Heart right ventricle (tissue), 16 donors: ENCODE results near the gene ZNF609. TPM values are rescaled to one million over a fixed set of nuclear protein-coding genes. Genes with fewer than 3 reads are reported as not detected.

ENCODE experiments used
- ATAC-seq, 8 donors: fragments of 200-7000 bp; cut with Tn5 transposase; one replicate each; pipeline ENCODE4 v1.9.1; 2020; ENCODE audit warnings: mild to moderate bottlenecking in 8 of 8, moderate library complexity in 8 of 8, moderate number of reproducible peaks in 1 of 8
- DNase-seq, 2 donors: peaks; one replicate each; pipeline ENCODE4 v3.0.0-alpha.2; 2020
- H3K27ac ChIP-seq, 10 donors: fragments of 200-600 bp; sonication (generic) in 2 of 10; one replicate each; pipeline versions ENCODE4 v1.5.0 to v1.8.0; 2020 to 2022; ENCODE audit warnings: mild to moderate bottlenecking in 3 of 10
- H3K27me3 ChIP-seq, 7 donors: fragments of 200-600 bp; one replicate each; pipeline ENCODE4 v1.8.0; 2021 to 2022; ENCODE audit warnings: mild to moderate bottlenecking in 2 of 7
- H3K36me3 ChIP-seq, 9 donors: fragments of 200-600 bp; sonication (generic) in 1 of 9; one replicate each; pipeline versions ENCODE4 v1.5.0 to v1.8.0; 2020 to 2022; ENCODE audit warnings: mild to moderate bottlenecking in 2 of 9
- H3K4me1 ChIP-seq, 9 donors: fragments of 200-600 bp; sonication (generic) in 1 of 9; one replicate each; pipeline versions ENCODE4 v1.5.0 to v1.8.0; 2020 to 2022; ENCODE audit warnings: mild to moderate bottlenecking in 4 of 9
- H3K4me3 ChIP-seq, 10 donors: fragments of 200-600 bp; sonication (generic) in 2 of 10; one replicate each; pipeline versions ENCODE4 v1.5.0 to v1.8.0; 2020 to 2022; ENCODE audit warnings: mild to moderate bottlenecking in 7 of 10, moderate library complexity in 2 of 10
- H3K9me3 ChIP-seq, 11 donors: fragments of 200-600 bp in 10 of 11; sonication (generic) in 2 of 11; one replicate each; pipeline versions ENCODE4 v1.5.0 to v1.8.0; 2013 to 2022; ENCODE audit warnings: mild to moderate bottlenecking in 2 of 11, control low read depth in 1 of 11, moderate library complexity in 1 of 11
- WGBS, 2 donors: extraction: QIAGEN DNeasy Blood & Tissue Kit; methylation state at CpG; one replicate each; pipeline ENCODE4 v1.1.7; 2013; ENCODE audit warnings: inconsistent platforms in 1 of 2; 5-methylcytosine and 5-hydroxymethylcytosine counted together
- intact Hi-C, 10 donors: fragments of 100-400 bp; cut with DNase I; formaldehyde crosslinking; loops; one replicate each; pipeline versions ENCODE4 v1.11.1 to v1.14.2; 2022
- polyA plus RNA-seq, 2 donors: library from polyadenylated mRNA; stranded (reverse); fragments of 200-250 nt; gene quantifications; one replicate each; pipeline ENCODE4 v1.2.3, GENCODE V29; 2013
- total RNA-seq, 10 donors: library from RNA; stranded (reverse); fragmentation: NEBNext Ultra II Directional in 3 of 10; extraction: Animal tissue kit (Norgen Biotek cat#: 25700) in 3 of 10; gene quantifications; one replicate each; pipeline versions ENCODE4 v1.2.1 to v1.2.4, GENCODE V29; 2021 to 2023
- TF ChIP-seq, protein P1 (sequence below), 9 donors: fragments of 200-600 bp; sonication (generic) in 2 of 9; IDR thresholded peaks; one replicate each; pipeline versions ENCODE4 v1.5.0 to v1.8.0; 2021 to 2022; ENCODE audit warnings: antibody characterized with exemption in 9 of 9, mild to moderate bottlenecking in 5 of 9, moderate library complexity in 1 of 9
- donor health status: Arrhythmogenic right ventricular cardiomyopathy.
- donor health status: ischemic (EF 13 %, LVEDD 7.1; RV severe dilation, severe dysfunction).
- donor health status: healthy with polysubstance abuse.
- donor health status: DM: no; HTN: yes; CAD: no.
- donor health status: DM: no; HTN: no; CAD: no.
- donor health status: ischemic (EF 25% LVEDD 6.9; RV normal size, moderate dysfunction).
- donor health status: ischemic (EF 25% LVEDD 5.7; RV mildly dilated, moderate dysfunction).
- donor health status: healthy.
- donor health status: DM: yes; HTN: yes; CAD: no.
- donor health status: Ischemic cardiomyopathy.
- donor health status: ischemic (EF 35%, LVEDD 5.7; RV mildly dilated, moderate dysfunction).
- donor health status: nonischemic (EF 11% LVEDD 7.7; RV severe dilation, severe dysfunction).
- donor health status: DM: yes; HTN: yes; CAD: no.
- donor health status: PGD.
- donor health status: ischemic (EF 29% LVEDD 5.4; RV normal size, mild dysfunction).
- donor health status: nonischemic (EF 23%, LVEDD 6.1; RV moderate dilation, normal function).

The ZNF609 gene
- total and polyA plus RNA-seq, 12 donors = 4.0 to 19.2 (median 15.8) TPM

DNA sequence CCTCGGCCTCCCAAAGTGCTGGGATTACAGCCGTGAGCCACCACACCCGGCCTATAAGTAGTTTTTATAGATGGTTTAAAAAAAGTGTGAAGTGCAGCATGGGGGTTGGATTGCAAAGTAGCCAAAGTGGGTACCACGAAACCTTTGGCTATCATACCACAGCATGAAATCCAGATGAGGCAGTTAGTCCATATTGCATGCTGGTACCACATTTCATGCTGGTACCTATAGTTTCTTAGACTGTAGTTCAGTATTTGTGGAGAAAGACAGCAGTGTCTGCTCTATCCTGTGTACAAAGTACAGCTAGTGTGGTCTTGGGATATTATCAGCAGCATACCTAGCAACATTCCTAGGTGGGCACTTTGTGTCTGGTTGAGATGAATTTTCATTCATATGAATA, 11.8 kb downstream of the ZNF609 start:
- TF ChIP-seq, protein P1, sequence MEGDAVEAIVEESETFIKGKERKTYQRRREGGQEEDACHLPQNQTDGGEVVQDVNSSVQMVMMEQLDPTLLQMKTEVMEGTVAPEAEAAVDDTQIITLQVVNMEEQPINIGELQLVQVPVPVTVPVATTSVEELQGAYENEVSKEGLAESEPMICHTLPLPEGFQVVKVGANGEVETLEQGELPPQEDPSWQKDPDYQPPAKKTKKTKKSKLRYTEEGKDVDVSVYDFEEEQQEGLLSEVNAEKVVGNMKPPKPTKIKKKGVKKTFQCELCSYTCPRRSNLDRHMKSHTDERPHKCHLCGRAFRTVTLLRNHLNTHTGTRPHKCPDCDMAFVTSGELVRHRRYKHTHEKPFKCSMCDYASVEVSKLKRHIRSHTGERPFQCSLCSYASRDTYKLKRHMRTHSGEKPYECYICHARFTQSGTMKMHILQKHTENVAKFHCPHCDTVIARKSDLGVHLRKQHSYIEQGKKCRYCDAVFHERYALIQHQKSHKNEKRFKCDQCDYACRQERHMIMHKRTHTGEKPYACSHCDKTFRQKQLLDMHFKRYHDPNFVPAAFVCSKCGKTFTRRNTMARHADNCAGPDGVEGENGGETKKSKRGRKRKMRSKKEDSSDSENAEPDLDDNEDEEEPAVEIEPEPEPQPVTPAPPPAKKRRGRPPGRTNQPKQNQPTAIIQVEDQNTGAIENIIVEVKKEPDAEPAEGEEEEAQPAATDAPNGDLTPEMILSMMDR (IDR thresholded peaks at IDR 0.05) = no peak
- Histone ChIP-seq H3K4me3 (no peak overlapping the region), H3K36me3 (peaks cover 0 to 20% (median 0%) of the 10 kb centered on the region in 9 donors), H3K4me1 (peaks cover 0 to 15% (median 6%) of the 10 kb centered on the region in 9 donors), H3K9me3 (no peaks in the 10 kb centered on the region), H3K27ac (no peak overlapping the region), H3K27me3 (no peaks in the 10 kb centered on the region)
- DNase-seq (no peak), ATAC-seq (no peak)
- 97 to 99% methylated on average over 4 of the region's 4 CpGs for WGBS, 2 donors
- intact Hi-C loops = loop anchor here in 1 of 10 donors (5.0 kb wide), 1 partner anchor 1205 kb away; no protein-coding TSS in a partner anchor

DNA sequence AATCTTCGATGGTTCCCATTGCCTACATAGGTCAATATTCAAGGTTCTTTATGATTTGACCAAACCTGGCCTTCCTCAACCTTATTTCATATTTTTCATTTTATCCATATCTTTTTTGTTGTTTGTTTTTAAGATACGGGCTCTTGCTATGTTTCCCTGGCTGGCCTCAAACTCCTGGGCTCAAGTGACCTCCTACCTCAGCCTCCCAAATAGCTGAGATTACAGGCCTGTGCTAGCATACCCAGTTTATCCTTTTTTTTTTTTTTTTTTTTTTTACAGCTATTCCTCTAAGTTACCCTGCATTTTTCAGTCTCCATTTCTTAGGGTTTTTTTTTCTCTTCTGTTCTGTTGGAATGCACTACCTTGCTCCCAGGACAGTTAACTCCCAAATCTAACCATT, 14.5 kb downstream of the ZNF609 start:
- ATAC-seq = no peak
- H3K9me3 ChIP-seq = no peaks in the 10 kb centered on the region

DNA sequence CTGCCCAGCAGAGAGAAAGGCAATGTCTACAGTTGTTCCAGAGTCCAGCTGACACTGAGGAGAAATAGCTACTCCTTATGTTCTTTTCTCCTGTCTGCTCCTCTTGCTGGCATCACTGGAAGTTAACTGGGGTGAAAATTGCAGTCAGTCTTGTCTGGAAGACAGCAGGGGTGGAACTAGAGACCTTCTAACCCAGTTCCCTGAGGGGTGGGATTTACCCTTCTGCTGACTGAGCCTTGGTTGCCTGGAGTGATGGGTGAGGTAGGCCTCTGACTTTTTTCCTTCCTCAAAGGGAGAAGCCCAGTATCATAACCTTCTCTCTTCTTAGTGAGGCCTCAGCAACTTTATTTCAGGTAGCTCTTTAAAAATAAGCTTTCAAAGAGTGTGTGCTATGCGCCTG, 16.2 kb downstream of the ZNF609 start:
- Histone ChIP-seq H3K4me1 (peaks cover 0 to 17% (median 0%) of the 10 kb centered on the region in 9 donors), H3K9me3 (no peaks in the 10 kb centered on the region), H3K36me3 (peaks cover 0 to 15% (median 0%) of the 10 kb centered on the region in 9 donors), H3K4me3 (no peak overlapping the region), H3K27me3 (no peaks in the 10 kb centered on the region), H3K27ac (no peak overlapping the region)
- TF ChIP-seq, protein P1 (IDR thresholded peaks at IDR 0.05) = no peak
- DNase-seq (no peak), ATAC-seq (no peak)
- intact Hi-C loops = no loop called here
- WGBS, 2 donors = 93 to 97% methylated on average over 1 of the region's 1 CpG

More for the DNA sequence above, 14.5 kb downstream of the ZNF609 start:
- no peak overlapping the region for H3K4me3 ChIP-seq
- H3K27me3 ChIP-seq = no peaks in the 10 kb centered on the region
- WGBS, 2 donors = 98 to 99% methylated on average over 2 of the region's 2 CpGs
- intact Hi-C loops = loop anchor here in 1 of 10 donors (5.0 kb wide), 1 partner anchor 1208 kb away; no protein-coding TSS in a partner anchor
- H3K36me3 ChIP-seq = peaks cover 0 to 26% (median 0%) of the 10 kb centered on the region in 9 donors
- no peak overlapping the region for H3K27ac ChIP-seq
- H3K4me1 ChIP-seq = peaks cover 0 to 10% (median 0%) of the 10 kb centered on the region in 9 donors
- TF ChIP-seq, protein P1 (IDR thresholded peaks at IDR 0.05) = no peak
- DNase-seq = no peak

DNA sequence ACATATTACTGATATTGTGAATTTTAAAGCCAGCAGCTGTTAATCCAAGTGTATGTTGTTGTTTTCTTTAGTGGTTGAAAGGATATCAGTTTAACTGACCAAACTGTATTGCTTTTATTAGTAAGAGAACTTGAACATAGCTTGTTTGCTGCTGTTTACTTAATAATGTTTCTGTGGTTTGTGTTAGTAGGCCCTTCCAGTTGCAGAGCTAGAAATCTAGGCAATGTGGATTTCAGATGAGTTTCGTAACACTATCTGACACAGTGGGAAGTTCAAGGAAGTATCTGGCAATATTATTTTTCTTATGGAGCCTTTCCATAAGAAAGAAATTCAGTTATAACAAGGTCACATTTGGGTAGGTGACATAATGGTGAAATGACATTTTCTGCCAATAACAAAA, 18.5 kb downstream of the ZNF609 start:
- DNase-seq = no peak
- 41 to 43% methylated on average over 1 of the region's 1 CpG for WGBS, 2 donors
- ATAC-seq = no peak
- Histone ChIP-seq H3K27me3 (no peaks in the 10 kb centered on the region), H3K27ac (no peak overlapping the region), H3K4me1 (peaks cover 0 to 17% (median 0%) of the 10 kb centered on the region in 9 donors), H3K36me3 (peaks cover 0 to 11% (median 0%) of the 10 kb centered on the region in 9 donors), H3K4me3 (no peak overlapping the region), H3K9me3 (no peaks in the 10 kb centered on the region)
- intact Hi-C loops = loop anchor here in 1 of 10 donors (1.0 kb wide), 1 partner anchor 7 kb away; no protein-coding TSS in a partner anchor
- TF ChIP-seq, protein P1 (IDR thresholded peaks at IDR 0.05) = no peak
